GM23248 (cell line): ENCODE data around the gene MOB3B. TPM values are rescaled to one million over a fixed set of nuclear protein-coding genes. Genes with fewer than 3 reads are reported as not detected.

Experiments used
- DNase-seq: peaks from one replicate; pipeline ENCODE4 v3.0.0-alpha.2; 2015
- H2AFZ ChIP-seq: fragments of 200-600 bp; sonication (generic); 2 replicates; pipeline ENCODE4 v1.6.1; 2016; ENCODE audit warnings: antibody characterized with exemption
- H3F3A ChIP-seq: fragments of 200-600 bp; sonication (generic); 2 replicates; pipeline ENCODE4 v1.6.1; 2016; ENCODE audit warnings: mild to moderate bottlenecking, antibody characterized with exemption, mixed run types; ENCODE audit not compliant: insufficient read depth
- H3K27ac ChIP-seq: fragments of 200-600 bp; sonication (generic); 2 replicates; pipeline ENCODE4 v1.5.1; 2016; ENCODE audit warnings: mild to moderate bottlenecking
- H3K27me3 ChIP-seq: fragments of 200-600 bp; sonication (generic); replicated peaks from 2 replicates; pipeline ENCODE4 v1.6.1; 2016; ENCODE audit warnings: mild to moderate bottlenecking; ENCODE audit not compliant: insufficient read depth
- H3K36me3 ChIP-seq: fragments of 200-600 bp; sonication (generic); 2 replicates; pipeline ENCODE4 v1.6.1; 2016; ENCODE audit warnings: low read depth, mild to moderate bottlenecking
- H3K4me1 ChIP-seq: fragments of 200-600 bp; sonication (generic); 2 replicates; pipeline ENCODE4 v1.6.1; 2016; ENCODE audit warnings: mild to moderate bottlenecking; ENCODE audit not compliant: insufficient read depth
- H3K4me2 ChIP-seq: fragments of 200-600 bp; sonication (generic); one replicate; pipeline ENCODE4 v1.6.1; 2016; ENCODE audit warnings: mild to moderate bottlenecking; ENCODE audit not compliant: unreplicated experiment
- H3K4me3 ChIP-seq: fragments of 200-600 bp; sonication (generic); 2 replicates; pipeline ENCODE4 v1.5.1; 2016; ENCODE audit warnings: mild to moderate bottlenecking
- H3K79me2 ChIP-seq: fragments of 200-600 bp; sonication (generic); 2 replicates; pipeline ENCODE4 v1.6.1; 2016; ENCODE audit warnings: mild to moderate bottlenecking; ENCODE audit not compliant: insufficient read depth
- H3K9ac ChIP-seq: fragments of 200-600 bp; sonication (generic); 2 replicates; pipeline ENCODE4 v1.6.1; 2016; ENCODE audit warnings: mild to moderate bottlenecking
- H3K9me2 ChIP-seq: fragments of 200-600 bp; sonication (generic); 2 replicates; pipeline ENCODE4 v1.6.1; 2016; ENCODE audit warnings: mixed run types, mild to moderate bottlenecking, moderate library complexity; ENCODE audit not compliant: insufficient read depth
- H3K9me3 ChIP-seq: fragments of 200-600 bp; sonication (generic); one replicate; pipeline ENCODE4 v1.6.1; 2017; ENCODE audit warnings: low read depth
- H4K20me1 ChIP-seq: fragments of 200-600 bp; sonication (generic); 2 replicates; pipeline ENCODE4 v1.6.0; 2016; ENCODE audit not compliant: insufficient read depth
- EZH2 ChIP-seq: fragments of 200-600 bp; sonication (generic); IDR thresholded peaks from 2 replicates; pipeline ENCODE4 v1.6.1; 2018; ENCODE audit warnings: antibody characterized with exemption, mild to moderate bottlenecking; ENCODE audit not compliant: insufficient read depth, poor library complexity, severe bottlenecking
- EZH2phosphoT487 ChIP-seq: fragments of 200-600 bp; sonication (generic); IDR thresholded peaks from 2 replicates; pipeline ENCODE4 v1.6.1; 2018; ENCODE audit warnings: antibody characterized with exemption, moderate library complexity, mild to moderate bottlenecking, low read depth; ENCODE audit not compliant: insufficient read depth
- WGBS, 2 experiments: methylation state at CpG; one replicate each; pipeline ENCODE4 v1.1.6; 2015 to 2017; ENCODE audit warnings: low lambda C conversion rate in 2 of 2, low coverage in 1 of 2; ENCODE audit errors: missing lambda C conversion rate in 2 of 2; 5-methylcytosine and 5-hydroxymethylcytosine counted together
- in situ Hi-C: fragments of 300-500 bp; cut with MboI; formaldehyde crosslinking; loops from 2 replicates; pipeline ENCODE4 v1.15.0; 2020
- polyA plus RNA-seq: library from polyadenylated mRNA; unstranded; fragments of >200 nt; fragmentation: Nextera tagmentation; extraction: Ambion mirVana; gene quantifications from 2 replicates; pipeline ENCODE4 v1.2.1, GENCODE V29; 2016
- total RNA-seq: library from RNA; depleted of rRNA; stranded (reverse); fragments of >200 nt; shearing (Covaris generic); gene quantifications from 2 replicates; pipeline ENCODE4 v1.2.3, GENCODE V29; 2014

MOB3B gene
- total and polyA plus RNA-seq, 2 experiments from 2014 or later = 0.06 TPM; not detected in 1

- H3K27ac ChIP-seq = no peak overlapping the region
- H3K4me3 ChIP-seq = no peak overlapping the region
- no peaks in the 10 kb centered on the region; the same call in 1 of the 2 replicates for H3K4me1 ChIP-seq
- H2AFZ ChIP-seq = no peak overlapping the region
- H3F3A ChIP-seq = no peaks in the 10 kb centered on the region
- in situ Hi-C loops = no loop called here
- H3K36me3 ChIP-seq = no peaks in the 10 kb centered on the region
- WGBS, 2 experiments = 48 to 53% methylated on average over 2 of the region's 2 CpGs
- H3K9me3 ChIP-seq = no peaks in the 10 kb centered on the region
- no peaks in the 10 kb centered on the region for H4K20me1 ChIP-seq
- TF ChIP-seq EZH2 (no peak), EZH2phosphoT487 (no peak)
- no peaks in the 10 kb centered on the region for H3K79me2 ChIP-seq
- no peak overlapping the region for H3K9ac ChIP-seq
- no peaks in the 10 kb centered on the region for H3K27me3 ChIP-seq
- no peaks in the 10 kb centered on the region for H3K9me2 ChIP-seq
- no peak overlapping the region for H3K4me2 ChIP-seq
- no peak for DNase-seq
Measured at GRCh38 chr9:27408482-27408881, 121.1 kb downstream of the MOB3B start.

GRCh38 chr9:27408001-27408400, 121.6 kb downstream of the MOB3B start:
- in situ Hi-C loops = no loop called here
- TF ChIP-seq EZH2phosphoT487 = no peak
- no peak for TF ChIP-seq EZH2
- Histone ChIP-seq H3K27me3 (no peaks in the 10 kb centered on the region), H3K9me2 (no peaks in the 10 kb centered on the region), H2AFZ (no peak overlapping the region), H3F3A (no peaks in the 10 kb centered on the region), H3K27ac (no peak overlapping the region), H3K9me3 (no peaks in the 10 kb centered on the region), H4K20me1 (no peaks in the 10 kb centered on the region), H3K36me3 (no peaks in the 10 kb centered on the region), H3K9ac (no peak overlapping the region), H3K4me1 (no peaks in the 10 kb centered on the region; the same call in 1 of the 2 replicates), H3K4me2 (no peak overlapping the region), H3K4me3 (no peak overlapping the region), H3K79me2 (no peaks in the 10 kb centered on the region)
- 28 to 31% methylated on average over 5 of the region's 5 CpGs for WGBS, 2 experiments
- DNase-seq = peak; percentile 57

- Histone ChIP-seq H3K27ac (no peak overlapping the region), H3K9ac (no peak overlapping the region), H3F3A (no peaks in the 10 kb centered on the region), H3K4me1 (no peaks in the 10 kb centered on the region; the same call in 1 of the 2 replicates), H3K9me3 (no peaks in the 10 kb centered on the region), H2AFZ (no peak overlapping the region), H3K4me2 (no peak overlapping the region), H3K36me3 (no peaks in the 10 kb centered on the region), H3K4me3 (no peak overlapping the region), H3K9me2 (no peaks in the 10 kb centered on the region), H4K20me1 (no peaks in the 10 kb centered on the region), H3K27me3 (no peaks in the 10 kb centered on the region), H3K79me2 (no peaks in the 10 kb centered on the region)
- in situ Hi-C loops = no loop called here
- DNase-seq = no peak
- no peak for TF ChIP-seq EZH2phosphoT487
- no peak for TF ChIP-seq EZH2
- WGBS, 2 experiments = 0% methylated on average over 1 of the region's 1 CpG
Measured at GRCh38 chr9:27407491-27407890, 122.1 kb downstream of the MOB3B start.

- no peaks in the 10 kb centered on the region for H3K36me3 ChIP-seq
- no peak overlapping the region for H2AFZ ChIP-seq
- TF ChIP-seq EZH2phosphoT487 = no peak
- no peak for TF ChIP-seq EZH2
- no peak overlapping the region for H3K4me3 ChIP-seq
- H3K9ac ChIP-seq = no peak overlapping the region
- no peaks in the 10 kb centered on the region; the same call in 1 of the 2 replicates for H3K4me1 ChIP-seq
- no peak overlapping the region for H3K4me2 ChIP-seq
- no peak overlapping the region for H3K27ac ChIP-seq
- no peak for DNase-seq
- H3K9me2 ChIP-seq = no peaks in the 10 kb centered on the region
- H3F3A ChIP-seq = no peaks in the 10 kb centered on the region
- no peaks in the 10 kb centered on the region for H3K79me2 ChIP-seq
- in situ Hi-C loops = no loop called here
- H3K27me3 ChIP-seq = 0 out of 2 replicates have a peak, but pooled peaks cover 3% of the 10 kb centered on the region
- no peaks in the 10 kb centered on the region for H3K9me3 ChIP-seq
- no peaks in the 10 kb centered on the region for H4K20me1 ChIP-seq
Measured at GRCh38 chr9:27404661-27405060, 125.0 kb downstream of the MOB3B start.

GRCh38 chr9:27402626-27403025, 127.0 kb downstream of the MOB3B start:
- Histone ChIP-seq H4K20me1 (no peaks in the 10 kb centered on the region), H3K9ac (no peak overlapping the region), H3K27me3 (0 out of 2 replicates have a peak, but pooled peaks cover 3% of the 10 kb centered on the region), H3K9me2 (no peaks in the 10 kb centered on the region), H3K36me3 (no peaks in the 10 kb centered on the region), H3K4me2 (no peak overlapping the region), H3F3A (no peaks in the 10 kb centered on the region), H3K27ac (no peak overlapping the region), H2AFZ (no peak overlapping the region), H3K4me3 (no peak overlapping the region), H3K9me3 (no peaks in the 10 kb centered on the region), H3K79me2 (no peaks in the 10 kb centered on the region), H3K4me1 (no peaks in the 10 kb centered on the region; the same call in 1 of the 2 replicates)
- 14 to 23% methylated on average over 2 of the region's 2 CpGs for WGBS, 2 experiments
- DNase-seq = no peak
- in situ Hi-C loops = no loop called here
- TF ChIP-seq EZH2phosphoT487 (no peak), EZH2 (no peak)
